K562 (cell line): ENCODE results near the gene SYNE2. TPM values are rescaled to one million over a fixed set of nuclear protein-coding genes. Genes with fewer than 3 reads are reported as not detected.
A peak's percentile ranks its signal among the peaks of the same experiment; 100 is the strongest.

Experiments used
- ATAC-seq: fragments of 200-7000 bp; cut with Tn5 transposase; 3 replicates; pipeline ENCODE4 v1.9.1; 2020; ENCODE audit warnings: moderate library complexity
- BruUV-seq: library from RNA; stranded (reverse); fragments of 400-500 nt; replicated peaks from 2 replicates; lab custom pipeline; 2021; lab: Mats Ljungman, UMichigan
- CTCF ChIA-PET: fragments of 300-600 bp; formaldehyde crosslinking; extraction: SDS; loops from one replicate; lab custom pipeline; 2021; ENCODE audit warnings: low intra/inter-chr PET ratio; lab: Yijun Ruan, JAX
- POLR2A ChIA-PET: fragments of 300-600, 350-650 bp; sonication (Branson Sonifier 250); formaldehyde crosslinking; extraction: SDS; loops from one replicate; lab custom pipeline; 2021; ENCODE audit warnings: antibody characterized with exemption, inconsistent platforms; lab: Yijun Ruan, JAX
- DNase-seq, 4 experiments: peaks; one replicate each; pipeline versions ENCODE4 v3.0.0 to v3.0.0-alpha.2; 2011 to 2018; ENCODE audit warnings: low spot score in 3 of 4, mixed read lengths in 3 of 4; ENCODE audit errors: extremely low read depth in 1 of 4
- FAIRE-seq: peaks from 2 replicates; lab custom pipeline; 2011; peaks lifted over from hg19 to GRCh38; lab: Jason Lieb, UNC
- H2AFZ ChIP-seq: 2 replicates; pipeline ENCODE4 v1.6.0; 2011; ENCODE audit warnings: low read depth, low read length, control low read depth, inconsistent platforms
- H3K27ac ChIP-seq: fragments of 200-600 bp; 3 replicates; pipeline ENCODE4 v1.8.0; 2011; ENCODE audit warnings: low read depth, mild to moderate bottlenecking, control low read depth, inconsistent platforms, low read length, moderate library complexity, mixed read lengths; ENCODE audit errors: extremely low read depth
- H3K27me3 ChIP-seq, 2 experiments: fragments of 300-600 bp in 1 of 2; 2 replicates in 1 of 2; 3 replicates in 1 of 2; pipeline versions ENCODE4 v1.6.0 to v1.8.0; 2011; ENCODE audit warnings: inconsistent platforms in 2 of 2, low read length in 2 of 2, mild to moderate bottlenecking in 1 of 2, mixed read lengths in 1 of 2, moderate library complexity in 1 of 2; ENCODE audit not compliant: control insufficient read depth in 2 of 2, insufficient read depth in 2 of 2
- H3K36me3 ChIP-seq: fragments of 300-600 bp; 3 replicates; pipeline ENCODE4 v1.8.0; 2011; ENCODE audit warnings: mild to moderate bottlenecking, low read length, inconsistent platforms; ENCODE audit not compliant: control insufficient read depth, insufficient read depth
- H3K4me1 ChIP-seq, 2 experiments: fragments of 200-600 bp in 1 of 2; replicated peaks in 1 of 2; 2 replicates in 1 of 2; 3 replicates in 1 of 2; pipeline versions ENCODE4 v1.5.1 to v1.8.0; 2011; ENCODE audit warnings: inconsistent platforms in 2 of 2, low read length in 2 of 2, mild to moderate bottlenecking in 1 of 2, mixed read lengths in 1 of 2, moderate library complexity in 1 of 2; ENCODE audit not compliant: control insufficient read depth in 2 of 2, insufficient read depth in 2 of 2
- H3K4me2 ChIP-seq: 2 replicates; pipeline ENCODE4 v1.6.1; 2011; ENCODE audit warnings: low read length, control low read depth, inconsistent platforms, mixed read lengths; ENCODE audit not compliant: insufficient read depth
- H3K4me3 ChIP-seq: fragments of 200-600 bp; sonication (generic), shearing (Covaris generic); 2 replicates; pipeline ENCODE4 v1.5.1; 2016; ENCODE audit warnings: control low read depth, inconsistent platforms
- H3K79me2 ChIP-seq: fragments of 200-600 bp; 3 replicates; pipeline ENCODE4 v1.8.0; 2011; ENCODE audit warnings: low read length, inconsistent platforms; ENCODE audit not compliant: control insufficient read depth, insufficient read depth
- H3K9ac ChIP-seq, 2 experiments: 2 replicates each; pipeline versions ENCODE4 v1.6.0 to v1.6.1; 2011; ENCODE audit warnings: low read depth in 2 of 2, low read length in 2 of 2, control low read depth in 1 of 2, inconsistent platforms in 1 of 2, mild to moderate bottlenecking in 1 of 2, mixed read lengths in 1 of 2; ENCODE audit not compliant: insufficient read depth in 1 of 2
- H3K9me1 ChIP-seq: one replicate; pipeline ENCODE4 v1.6.0; 2011; ENCODE audit warnings: inconsistent platforms, mild to moderate bottlenecking, low read length, moderate library complexity; ENCODE audit not compliant: control insufficient read depth, insufficient read depth
- H3K9me3 ChIP-seq: replicated peaks from 2 replicates; pipeline ENCODE4 v1.5.1; 2011; ENCODE audit warnings: low read depth, low read length, inconsistent platforms; ENCODE audit not compliant: control insufficient read depth, insufficient read depth
- H4K20me1 ChIP-seq: replicated peaks from 2 replicates; pipeline ENCODE4 v1.6.1; 2011; ENCODE audit warnings: low read length, inconsistent platforms, mixed read lengths; ENCODE audit not compliant: control insufficient read depth, insufficient read depth
- MBD2 ChIP-seq: sonication (generic); IDR thresholded peaks from 2 replicates; pipeline ENCODE4 v1.6.1; 2016; ENCODE audit warnings: low read depth, borderline replicate concordance
- SAP30 ChIP-seq: fragments of 200-600 bp; sonication (generic); IDR thresholded peaks from 2 replicates; pipeline ENCODE4 v1.6.1; 2012; ENCODE audit warnings: borderline replicate concordance, low read depth, mild to moderate bottlenecking, moderate library complexity, low read length, control low read depth, inconsistent platforms; ENCODE audit not compliant: insufficient read depth, poor library complexity, severe bottlenecking
- SMAD2 ChIP-seq: fragments of 150-350 bp; IDR thresholded peaks from 2 replicates; pipeline ENCODE4 v1.6.1; 2014; ENCODE audit warnings: low read depth, mild to moderate bottlenecking, low read length
- STAG1 ChIP-seq: sonication (generic); formaldehyde crosslinking; IDR thresholded peaks from 2 replicates; pipeline ENCODE4 v1.5.0; 2020; ENCODE audit warnings: missing genetic modification reagents, borderline replicate concordance
- WGBS: fragments of 100-300 bp; shearing (Covaris generic); methylation state at CpG from one replicate; pipeline ENCODE4 v1.1.6; 2016; ENCODE audit warnings: low coverage, mixed read lengths; ENCODE audit not compliant: insufficient coverage; ENCODE audit errors: missing lambda C conversion rate; 5-methylcytosine and 5-hydroxymethylcytosine counted together
- in situ Hi-C: fragments of 300-500 bp; cut with MboI; formaldehyde crosslinking; loops from 4 replicates; pipeline ENCODE4 v1.15.0; 2018; ENCODE audit warnings: inconsistent platforms, mixed read lengths
- intact Hi-C: fragments of 100-400 bp; cut with micrococcal nuclease; formaldehyde crosslinking; loops from 2 replicates; pipeline ENCODE4 v1.14.2; 2022
- polyA plus RNA-seq, 8 experiments: library from polyadenylated mRNA; depleted of rRNA in 4 of 8; stranded (reverse) in 5 of 8; unstranded in 3 of 8; fragments of >200 nt; fragmentation: Nextera tagmentation in 2 of 8; fragmentation: Illumina TruSeq in 1 of 8; extraction: Ambion mirVana in 2 of 8; extraction: Trizol in 1 of 8; gene quantifications; 2 replicates each; pipeline versions ENCODE4 v1.2.1 to v1.2.3, GENCODE V29; 2011 to 2014; ENCODE audit warnings: inconsistent platforms in 1 of 8, missing spikeins in 1 of 8
- total RNA-seq, 7 experiments: library from RNA; depleted of rRNA in 6 of 7; stranded (reverse); fragments of >200 nt in 6 of 7; fragmentation: Illumina TruSeq in 2 of 7; extraction: Trizol in 2 of 7; gene quantifications; 2 replicates each; pipeline versions ENCODE4 v1.2.1 to v1.2.3, GENCODE V29; 2011 to 2021; ENCODE audit warnings: low replicate concordance in 1 of 7

SYNE2 gene
- total and polyA plus RNA-seq, 9 of the 15 experiments (the other 6 are each of a cell fraction or from before 2014, with no cell fraction given): 0.06 to 0.53 (median 0.11) TPM

DNA sequence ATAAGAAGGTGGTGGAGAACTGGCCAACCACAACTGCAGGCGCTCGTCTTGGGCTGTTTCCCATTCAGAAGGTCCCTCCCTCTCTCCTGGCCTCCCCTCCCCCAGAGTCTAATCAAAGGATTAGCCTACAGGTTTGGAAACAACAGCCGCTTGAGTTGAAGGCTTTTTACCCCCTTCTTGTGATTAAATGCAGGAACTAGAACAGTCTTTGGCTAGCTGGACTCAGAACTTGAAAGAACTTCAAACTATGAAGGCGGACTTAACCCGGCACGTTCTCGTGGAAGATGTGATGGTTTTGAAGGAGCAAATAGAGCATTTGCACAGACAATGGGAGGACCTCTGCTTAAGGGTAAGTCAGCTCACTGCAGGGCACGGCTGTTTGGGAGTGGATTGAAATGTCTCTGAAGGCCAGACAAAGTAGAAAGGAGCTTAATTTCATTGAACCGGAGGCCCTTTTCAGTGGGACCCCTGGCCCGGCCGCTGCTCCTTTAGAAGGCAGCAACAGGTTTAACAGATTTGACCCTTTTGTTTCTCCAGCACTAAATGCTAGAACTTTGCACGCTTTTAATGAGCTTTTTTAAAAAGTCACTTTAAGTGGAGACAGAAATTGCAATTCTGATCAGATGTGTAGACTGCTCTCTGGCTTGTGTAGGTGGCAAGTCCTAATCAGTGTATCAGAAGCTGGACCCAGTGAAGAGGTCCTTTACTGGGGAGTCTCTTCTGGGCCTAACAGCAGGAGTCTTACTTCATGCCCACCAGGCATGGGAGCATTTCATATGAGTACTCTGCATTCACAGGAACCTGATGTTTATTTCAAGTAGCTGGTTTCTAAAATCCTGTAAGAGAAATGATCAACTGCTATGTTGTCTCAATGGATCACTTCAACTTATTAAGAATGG is 333.7 kb downstream of the SYNE2 start:
- TF ChIP-seq SAP30: no peak
- no peak for TF ChIP-seq SMAD2
- no peak for TF ChIP-seq STAG1
- no peak for TF ChIP-seq MBD2
- TF ChIP-seq, all 486 proteins: peak for 0
- POLR2A ChIA-PET: interaction anchor here (0.7 to 1.1 kb wide), 2 partner anchors 9 to 15 kb away, joined by 3 read pairs; no protein-coding TSS in a partner anchor
- no peaks in the 10 kb centered on the region for H3K9me3 ChIP-seq
- intact Hi-C loops (no loop called here), in situ Hi-C loops (no loop called here)
- no peak overlapping the region for H3K4me3 ChIP-seq
- H3K4me1 ChIP-seq: no peaks in the 10 kb centered on the region; a peak in 1 of 5 replicates
- DNase-seq (no peak), FAIRE-seq (no peak), ATAC-seq (no peak)
- no TSS peak for BruUV-seq
- H3K9ac ChIP-seq: no peak overlapping the region
- 54% methylated on average over 10 of the region's 12 CpGs for WGBS
- H3K36me3 ChIP-seq: no peaks in the 10 kb centered on the region
- 0 out of 2 replicates have a peak overlapping the region, but pooled peaks have one; percentile 24 for H2AFZ ChIP-seq
- no peaks in the 10 kb centered on the region for H3K79me2 ChIP-seq
- H3K4me2 ChIP-seq: no peak overlapping the region
- CTCF ChIA-PET: no interaction called here
- no peak overlapping the region for H3K27ac ChIP-seq
- no peaks in the 10 kb centered on the region for H3K9me1 ChIP-seq
- no peaks in the 10 kb centered on the region for H4K20me1 ChIP-seq
- no peaks in the 10 kb centered on the region for H3K27me3 ChIP-seq
